HG02884 (cell line): ENCODE data around the gene COX7A2.

Source experiments
- ATAC-seq: cut with Tn5 transposase; IDR thresholded peaks from one replicate; pipeline ENCODE4 v1.9.1; 2021; ENCODE audit warnings: mild to moderate bottlenecking, moderate library complexity; ENCODE audit not compliant: unreplicated experiment

Gene COX7A2

GRCh38 chr6:75268988-75269354 lies 25.4 kb upstream of the COX7A2 start:
- no peak for ATAC-seq

- ATAC-seq, result no peak
These were observed 24.8 kb upstream of the COX7A2 start for GRCh38 chr6:75268121-75268987.

GRCh38 chr6:75267461-75267860 lies 23.9 kb upstream of the COX7A2 start:
- ATAC-seq, result no peak

GRCh38 chr6:75266716-75267291 lies 23.2 kb upstream of the COX7A2 start:
- peak; percentile 78 for ATAC-seq

GRCh38 chr6:75263401-75263750 lies 19.8 kb upstream of the COX7A2 start:
- no peak for ATAC-seq

GRCh38 chr6:75262716-75263400 lies 19.3 kb upstream of the COX7A2 start:
- ATAC-seq, result no peak

- no peak for ATAC-seq
These were observed 17.7 kb upstream of the COX7A2 start for GRCh38 chr6:75261299-75261698.

- ATAC-seq, result no peak
These were observed 13.9 kb upstream of the COX7A2 start for GRCh38 chr6:75257343-75258087.

GRCh38 chr6:75250552-75250951 lies 7.0 kb upstream of the COX7A2 start:
- ATAC-seq, result no peak

GRCh38 chr6:75249837-75250236 lies 6.2 kb upstream of the COX7A2 start:
- ATAC-seq, result no peak

GRCh38 chr6:75246386-75246785 lies 2.8 kb upstream of the COX7A2 start:
- no peak for ATAC-seq

GRCh38 chr6:75244063-75244584 lies 523 bp upstream of the COX7A2 start:
- ATAC-seq, result peak; percentile 13

GRCh38 chr6:75236630-75237029 lies 7.0 kb downstream of the COX7A2 start:
- ATAC-seq, result no peak

- no peak for ATAC-seq
These were observed 8.3 kb downstream of the COX7A2 start for GRCh38 chr6:75235271-75235670.

- ATAC-seq, result no peak
These were observed 9.3 kb downstream of the COX7A2 start for GRCh38 chr6:75234126-75234865.

GRCh38 chr6:75233092-75233615 lies 10.4 kb downstream of the COX7A2 start:
- no peak for ATAC-seq

- no peak for ATAC-seq
These were observed 12.9 kb downstream of the COX7A2 start for GRCh38 chr6:75230484-75231325.

- no peak for ATAC-seq
These were observed 19.2 kb downstream of the COX7A2 start for GRCh38 chr6:75224303-75224926.

- ATAC-seq, result no peak
These were observed 20.2 kb downstream of the COX7A2 start for GRCh38 chr6:75223428-75223827.
